Fibroblast of lung (primary cell): Measurements from ENCODE around the gene EPHB1. TPM values are rescaled to one million over a fixed set of nuclear protein-coding genes. Genes with fewer than 3 reads are reported as not detected.

Source experiments
- DNase-seq, 2 donors: peaks; one replicate each; pipeline versions ENCODE4 v3.0.0 to v3.0.0-alpha.2; 2010; ENCODE audit warnings: low read depth in 2 of 2
- H2AFZ ChIP-seq: 2 replicates; pipeline ENCODE4 v1.5.1; 2012; ENCODE audit warnings: low read length, control low read depth, inconsistent platforms
- H3K27ac ChIP-seq: 2 replicates; pipeline ENCODE4 v1.5.1; 2011; ENCODE audit warnings: low read length, control low read depth; ENCODE audit not compliant: insufficient read depth
- H3K27me3 ChIP-seq: 2 replicates; pipeline ENCODE4 v1.5.1; 2011; ENCODE audit warnings: mild to moderate bottlenecking, low read length; ENCODE audit not compliant: control insufficient read depth, insufficient read depth
- H3K36me3 ChIP-seq: 2 replicates; pipeline ENCODE4 v1.5.1; 2011; ENCODE audit warnings: low read length; ENCODE audit not compliant: control insufficient read depth, insufficient read depth
- H3K4me1 ChIP-seq: 2 replicates; pipeline ENCODE4 v1.5.1; 2011; ENCODE audit warnings: low read length; ENCODE audit not compliant: control insufficient read depth, insufficient read depth; ENCODE audit errors: extremely low read depth
- H3K4me2 ChIP-seq: 2 replicates; pipeline ENCODE4 v1.5.1; 2011; ENCODE audit warnings: low read length, control low read depth; ENCODE audit not compliant: insufficient read depth; ENCODE audit errors: extremely low read depth
- H3K4me3 ChIP-seq, 4 experiments: fragments of 200-600 bp in 1 of 4; sonication (generic) in 1 of 4; replicated peaks in 1 of 4; 2 replicates each; pipeline ENCODE4 v1.5.1; 2011 to 2016; ENCODE audit warnings: low read length in 4 of 4, low read depth in 3 of 4, mild to moderate bottlenecking in 3 of 4, control low read depth in 2 of 4, inconsistent platforms in 1 of 4, mixed read lengths in 1 of 4; ENCODE audit not compliant: insufficient read depth in 1 of 4; ENCODE audit errors: control extremely low read depth in 1 of 4
- H3K79me2 ChIP-seq: 2 replicates; pipeline ENCODE4 v1.5.1; 2012; ENCODE audit warnings: mild to moderate bottlenecking, low read length, inconsistent platforms; ENCODE audit not compliant: control insufficient read depth, insufficient read depth
- H3K9ac ChIP-seq: 2 replicates; pipeline ENCODE4 v1.5.1; 2011; ENCODE audit warnings: mild to moderate bottlenecking, low read length, control low read depth; ENCODE audit not compliant: insufficient read depth
- H3K9me3 ChIP-seq: 2 replicates; pipeline ENCODE4 v1.5.1; 2012; ENCODE audit warnings: low read depth, low read length; ENCODE audit not compliant: control insufficient read depth, insufficient read depth
- H4K20me1 ChIP-seq: 2 replicates; pipeline ENCODE4 v1.5.1; 2011; ENCODE audit warnings: low read length; ENCODE audit not compliant: control insufficient read depth, insufficient read depth; ENCODE audit errors: extremely low read depth
- CTCF ChIP-seq, 2 donors: IDR thresholded peaks in 1 of 2; conservative IDR thresholded peaks in 1 of 2; 1 replicate in 1 of 2; 2 replicates in 1 of 2; pipeline ENCODE4 v1.5.1; 2011 to 2012; ENCODE audit warnings: low read length in 2 of 2, control low read depth in 1 of 2, inconsistent platforms in 1 of 2, low read depth in 1 of 2, mild to moderate bottlenecking in 1 of 2
- EZH2 ChIP-seq: IDR thresholded peaks from 2 replicates; pipeline ENCODE4 v1.5.1; 2012; ENCODE audit warnings: low read length, control low read depth, mild to moderate bottlenecking; ENCODE audit errors: missing control alignments
- polyA plus RNA-seq, 2 donors: library from polyadenylated mRNA; depleted of rRNA in 1 of 2; stranded (reverse) in 1 of 2; unstranded in 1 of 2; fragments of >200 nt; gene quantifications; 2 replicates each; pipeline ENCODE4 v1.2.1, GENCODE V29; 2011 to 2012; ENCODE audit warnings: missing spikeins in 1 of 2
- total RNA-seq: library from RNA; depleted of rRNA; stranded (reverse); fragments of >200 nt; gene quantifications from 2 replicates; pipeline ENCODE4 v1.2.1, GENCODE V29; 2014

EPHB1 gene
- total and polyA plus RNA-seq, 2 donors (not counting 1 experiment from before 2014, with no cell fraction given), result 0.14 to 0.50 TPM

- no peak overlapping the region for H3K4me3 ChIP-seq
- H3K9ac ChIP-seq, result no peak overlapping the region
- H3K27ac ChIP-seq, result no peak overlapping the region
- no peaks in the 10 kb centered on the region for H3K36me3 ChIP-seq
- H3K9me3 ChIP-seq, result no peaks in the 10 kb centered on the region
- no peak overlapping the region for H2AFZ ChIP-seq
- H3K4me2 ChIP-seq, result no peak overlapping the region
- H3K27me3 ChIP-seq, result no peaks in the 10 kb centered on the region
- DNase-seq, result no peak
- no peaks in the 10 kb centered on the region for H3K79me2 ChIP-seq
- TF ChIP-seq CTCF (conservative IDR thresholded peaks at IDR 0.05 in 1 of 2, IDR thresholded peaks at IDR 0.05 in 1 of 2; ENCODE audit: low read depth in 1 of 2, low read length in 2 of 2), result no peak
- TF ChIP-seq EZH2, result no peak
- no peaks in the 10 kb centered on the region for H3K4me1 ChIP-seq
- no peaks in the 10 kb centered on the region for H4K20me1 ChIP-seq
Measured at GRCh38 chr3:134892326-134892725, 97.3 kb downstream of the EPHB1 start.

GRCh38 chr3:134892761-134893160 is 97.7 kb downstream of the EPHB1 start:
- no peaks in the 10 kb centered on the region for H3K36me3 ChIP-seq
- H3K9ac ChIP-seq, result no peak overlapping the region
- no peaks in the 10 kb centered on the region for H3K9me3 ChIP-seq
- no peaks in the 10 kb centered on the region for H3K27me3 ChIP-seq
- no peaks in the 10 kb centered on the region for H4K20me1 ChIP-seq
- TF ChIP-seq EZH2 (no peak), CTCF (conservative IDR thresholded peaks at IDR 0.05 in 1 of 2, IDR thresholded peaks at IDR 0.05 in 1 of 2; ENCODE audit: low read depth in 1 of 2, low read length in 2 of 2) (no peak)
- H3K4me2 ChIP-seq, result no peak overlapping the region
- no peak overlapping the region for H3K27ac ChIP-seq
- H3K79me2 ChIP-seq, result no peaks in the 10 kb centered on the region
- H3K4me3 ChIP-seq, result no peak overlapping the region
- no peak overlapping the region for H2AFZ ChIP-seq
- no peak for DNase-seq
- no peaks in the 10 kb centered on the region for H3K4me1 ChIP-seq

GRCh38 chr3:134894533-134894932 is 99.5 kb downstream of the EPHB1 start:
- TF ChIP-seq EZH2, result no peak
- no peak for TF ChIP-seq CTCF (conservative IDR thresholded peaks at IDR 0.05 in 1 of 2, IDR thresholded peaks at IDR 0.05 in 1 of 2; ENCODE audit: low read depth in 1 of 2, low read length in 2 of 2)
- DNase-seq, result no peak

More at GRCh38 chr3:134894533-134894932, 99.5 kb downstream of the EPHB1 start:
- no peak overlapping the region for H3K9ac ChIP-seq
- H3K4me3 ChIP-seq, result no peak overlapping the region
- H3K4me2 ChIP-seq, result no peak overlapping the region
- no peaks in the 10 kb centered on the region for H3K4me1 ChIP-seq
- H3K27me3 ChIP-seq, result no peaks in the 10 kb centered on the region
- no peaks in the 10 kb centered on the region for H3K36me3 ChIP-seq
- no peaks in the 10 kb centered on the region for H4K20me1 ChIP-seq
- H3K27ac ChIP-seq, result no peak overlapping the region
- no peaks in the 10 kb centered on the region for H3K9me3 ChIP-seq
- no peaks in the 10 kb centered on the region for H3K79me2 ChIP-seq
- H2AFZ ChIP-seq, result no peak overlapping the region
